ENCODE results near the gene ERC1.

ERC1 gene

GRCh38 chr12:1357171-1357570 lies 366.1 kb downstream of the ERC1 start:
- no peak for DNase-seq (ENCODE audit: low read depth)

- no peak for DNase-seq (ENCODE audit: low read depth)
Observed at GRCh38 chr12:1357711-1358110, 366.7 kb downstream of the ERC1 start.

GRCh38 chr12:1360441-1361210 lies 369.6 kb downstream of the ERC1 start:
- DNase-seq (ENCODE audit: low read depth), result peak; percentile 68

GRCh38 chr12:1362143-1362662 lies 371.2 kb downstream of the ERC1 start:
- no peak for DNase-seq (ENCODE audit: low read depth)

- no peak for DNase-seq (ENCODE audit: low read depth)
Observed at GRCh38 chr12:1365703-1366102, 374.7 kb downstream of the ERC1 start.

- DNase-seq (ENCODE audit: low read depth), result no peak
Observed at GRCh38 chr12:1367331-1368291, 376.6 kb downstream of the ERC1 start.

GRCh38 chr12:1369460-1369859 lies 378.4 kb downstream of the ERC1 start:
- no peak for DNase-seq (ENCODE audit: low read depth)

GRCh38 chr12:1369938-1370500 lies 379.0 kb downstream of the ERC1 start:
- no peak for DNase-seq (ENCODE audit: low read depth)

GRCh38 chr12:1373901-1374735 lies 383.1 kb downstream of the ERC1 start:
- DNase-seq (ENCODE audit: low read depth), result no peak

GRCh38 chr12:1375323-1375722 lies 384.3 kb downstream of the ERC1 start:
- DNase-seq (ENCODE audit: low read depth), result no peak

- no peak for DNase-seq (ENCODE audit: low read depth)
Observed at GRCh38 chr12:1377117-1377516, 386.1 kb downstream of the ERC1 start.

- no peak for DNase-seq (ENCODE audit: low read depth)
Observed at GRCh38 chr12:1377681-1378080, 386.7 kb downstream of the ERC1 start.

- no peak for DNase-seq (ENCODE audit: low read depth)
Observed at GRCh38 chr12:1380171-1380851, 389.3 kb downstream of the ERC1 start.

- no peak for DNase-seq (ENCODE audit: low read depth)
Observed at GRCh38 chr12:1382151-1382550, 391.1 kb downstream of the ERC1 start.

- no peak for DNase-seq (ENCODE audit: low read depth)
Observed at GRCh38 chr12:1382826-1383225, 391.8 kb downstream of the ERC1 start.

GRCh38 chr12:1383758-1384157 lies 392.7 kb downstream of the ERC1 start:
- no peak for DNase-seq (ENCODE audit: low read depth)

- DNase-seq (ENCODE audit: low read depth), result no peak
Observed at GRCh38 chr12:1384910-1385309, 393.9 kb downstream of the ERC1 start.

- no peak for DNase-seq (ENCODE audit: low read depth)
Observed at GRCh38 chr12:1391722-1392121, 400.7 kb downstream of the ERC1 start.

- DNase-seq (ENCODE audit: low read depth), result no peak
Observed at GRCh38 chr12:1395421-1395955, 404.5 kb downstream of the ERC1 start.

- DNase-seq (ENCODE audit: low read depth), result no peak
Observed at GRCh38 chr12:1398673-1399072, 407.6 kb downstream of the ERC1 start.

GRCh38 chr12:1401891-1402290 lies 410.9 kb downstream of the ERC1 start:
- DNase-seq (ENCODE audit: low read depth), result no peak
